GM12878 (cell line): Measurements from ENCODE around the gene CTNNBL1. TPM values are rescaled to one million over a fixed set of nuclear protein-coding genes. Genes with fewer than 3 reads are reported as not detected.
"Not testable (repeated sequence)": the region's sequence is repeated elsewhere in the genome, so short reads cannot be mapped to it uniquely, and the experiment has no call there.

Experiments used
- ATAC-seq: fragments of 200-7000 bp; cut with Tn5 transposase; 3 replicates; pipeline ENCODE4 v1.9.1; 2020; ENCODE audit warnings: mild to moderate bottlenecking, moderate library complexity
- BruUV-seq: library from RNA; stranded (reverse); fragments of 400-500 nt; replicated peaks from 2 replicates; lab custom pipeline; 2021; lab: Mats Ljungman, UMichigan
- CTCF ChIA-PET: fragments of 300-600 bp; sonication (Branson Sonifier 250); formaldehyde crosslinking; extraction: SDS; loops from one replicate; lab custom pipeline; 2021; ENCODE audit warnings: inconsistent platforms; lab: Yijun Ruan, JAX
- POLR2A ChIA-PET: fragments of 350-600 bp; formaldehyde crosslinking; extraction: SDS; loops from one replicate; lab custom pipeline; 2021; ENCODE audit warnings: inconsistent platforms; lab: Charles Lee
- RAD21 ChIA-PET: fragments of 300-600 bp; sonication (Branson Sonifier 250); formaldehyde crosslinking; loops from one replicate; lab custom pipeline; 2023; ENCODE audit warnings: antibody characterized with exemption; ENCODE audit not compliant: unreplicated experiment; lab: Charles Lee
- SMC1A ChIA-PET: fragments of 300-600 bp; sonication (Branson Sonifier 250); formaldehyde crosslinking; loops from one replicate; lab custom pipeline; 2023; ENCODE audit not compliant: unreplicated experiment, uncharacterized antibody; lab: Charles Lee
- DNase-seq: peaks from one replicate; pipeline ENCODE4 v3.0.0-alpha.2; 2011; ENCODE audit warnings: low read depth, low spot score
- FAIRE-seq: peaks from 3 replicates; lab custom pipeline; 2011; peaks lifted over from hg19 to GRCh38; lab: Jason Lieb, UNC
- H2AFZ ChIP-seq: 2 replicates; pipeline ENCODE4 v1.6.0; 2011; ENCODE audit warnings: low read depth, low read length, control low read depth; ENCODE audit not compliant: control insufficient read depth
- H3K27ac ChIP-seq: 2 replicates; pipeline ENCODE4 v1.5.1; 2011; ENCODE audit warnings: control low read depth; ENCODE audit not compliant: control insufficient read depth, insufficient read depth
- H3K27me3 ChIP-seq, 2 experiments: replicated peaks in 1 of 2; 2 replicates each; pipeline versions ENCODE4 v1.6.0 to v1.6.1; 2011; ENCODE audit warnings: low read length in 1 of 2; ENCODE audit not compliant: control insufficient read depth in 2 of 2, insufficient read depth in 2 of 2
- H3K36me3 ChIP-seq, 2 experiments: 2 replicates each; pipeline ENCODE4 v1.5.1; 2011; ENCODE audit warnings: low read length in 1 of 2; ENCODE audit not compliant: control insufficient read depth in 2 of 2, insufficient read depth in 2 of 2
- H3K4me1 ChIP-seq: 2 replicates; pipeline ENCODE4 v1.6.1; 2011; ENCODE audit warnings: mild to moderate bottlenecking, low read length, moderate library complexity, mixed read lengths; ENCODE audit not compliant: control insufficient read depth, insufficient read depth
- H3K4me2 ChIP-seq: 2 replicates; pipeline ENCODE4 v1.6.0; 2011; ENCODE audit warnings: control low read depth; ENCODE audit not compliant: control insufficient read depth, insufficient read depth
- H3K4me3 ChIP-seq: fragments of 200-600 bp; sonication (generic); 2 replicates; pipeline ENCODE4 v1.5.1; 2016
- H3K79me2 ChIP-seq: 2 replicates; pipeline ENCODE4 v1.6.0; 2011; ENCODE audit warnings: low read length; ENCODE audit not compliant: control insufficient read depth, insufficient read depth
- H3K9ac ChIP-seq: 2 replicates; pipeline ENCODE4 v1.8.0; 2011; ENCODE audit warnings: low read length, control low read depth, mixed read lengths; ENCODE audit not compliant: control insufficient read depth, insufficient read depth
- H3K9me3 ChIP-seq: replicated peaks from 3 replicates; pipeline ENCODE4 v1.5.1; 2011; ENCODE audit warnings: mild to moderate bottlenecking, low read length; ENCODE audit not compliant: control insufficient read depth, insufficient read depth
- H4K20me1 ChIP-seq: 2 replicates; pipeline ENCODE4 v1.6.0; 2011; ENCODE audit not compliant: control insufficient read depth, insufficient read depth
- CBX5 ChIP-seq: sonication (generic); IDR thresholded peaks from 2 replicates; pipeline ENCODE4 v1.6.1; 2016; ENCODE audit warnings: low read depth, moderate library complexity, mild to moderate bottlenecking, inconsistent platforms
- NFYB ChIP-seq: IDR thresholded peaks from 2 replicates; pipeline ENCODE4 v1.6.1; 2011; ENCODE audit warnings: low read depth, mild to moderate bottlenecking, low read length, improper control_type of control experiment, moderate library complexity; ENCODE audit not compliant: insufficient read depth
- SMARCA5 ChIP-seq: fragments of 450-650 bp; IDR thresholded peaks from 2 replicates; pipeline ENCODE4 v1.6.1; 2017; ENCODE audit warnings: mild to moderate bottlenecking
- YY1 ChIP-seq: IDR thresholded peaks from 2 replicates; pipeline ENCODE4 v1.6.1; 2011; ENCODE audit warnings: low read depth, mild to moderate bottlenecking, low read length
- ZNF274 ChIP-seq: IDR thresholded peaks from one replicate; pipeline ENCODE4 v1.8.0; 2011; ENCODE audit not compliant: insufficient read length, insufficient read depth
- ZNF622 ChIP-seq: fragments of 450-650 bp; IDR thresholded peaks from 2 replicates; pipeline ENCODE4 v1.6.1; 2017; ENCODE audit warnings: mild to moderate bottlenecking, inconsistent platforms
- ZSCAN29 ChIP-seq: fragments of 450-650 bp; IDR thresholded peaks from 2 replicates; pipeline ENCODE4 v1.6.1; 2017; ENCODE audit warnings: mild to moderate bottlenecking, moderate library complexity
- WGBS: methylation state at CpG from one replicate; pipeline ENCODE4 v1.1.6; 2016; ENCODE audit warnings: low lambda C conversion rate; ENCODE audit not compliant: insufficient replicate concordance, insufficient coverage; ENCODE audit errors: missing lambda C conversion rate; 5-methylcytosine and 5-hydroxymethylcytosine counted together
- in situ Hi-C: fragments of 300-500 bp; cut with MboI; formaldehyde crosslinking; loops from 9 replicates; pipeline ENCODE4 v1.14.3; 2018; ENCODE audit warnings: mixed read lengths
- intact Hi-C: fragments of 100-400 bp; cut with micrococcal nuclease; formaldehyde crosslinking; loops from one replicate; pipeline ENCODE4 v1.14.2; 2022; ENCODE audit not compliant: unreplicated experiment
- polyA plus RNA-seq, 11 experiments: library from polyadenylated mRNA; depleted of rRNA in 4 of 11; unstranded in 6 of 11; stranded (reverse) in 5 of 11; fragments of >200 nt; fragmentation: Nextera tagmentation in 4 of 11; fragmentation: Illumina TruSeq in 1 of 11; extraction: Ambion mirVana in 4 of 11; extraction: Trizol in 1 of 11; gene quantifications; 1 replicate in 1 of 11; 2 replicates in 10 of 11; pipeline versions ENCODE4 v1.2.1 to v1.2.3, GENCODE V29; 2011 to 2016; ENCODE audit warnings: inconsistent platforms in 2 of 11, missing spikeins in 2 of 11, low read depth in 1 of 11
- total RNA-seq, 4 experiments: library from RNA; depleted of rRNA in 3 of 4; stranded (reverse); fragments of >200 nt in 3 of 4; fragmentation: Illumina TruSeq in 1 of 4; extraction: Trizol in 1 of 4; gene quantifications; 2 replicates each; pipeline versions ENCODE4 v1.2.1 to v1.2.3, GENCODE V29; 2013 to 2021

The CTNNBL1 gene
- total and polyA plus RNA-seq, 10 of the 15 experiments (the other 5 are each of a cell fraction or from before 2014, with no cell fraction given), result 43.1 to 102 (median 67.8) TPM

DNA sequence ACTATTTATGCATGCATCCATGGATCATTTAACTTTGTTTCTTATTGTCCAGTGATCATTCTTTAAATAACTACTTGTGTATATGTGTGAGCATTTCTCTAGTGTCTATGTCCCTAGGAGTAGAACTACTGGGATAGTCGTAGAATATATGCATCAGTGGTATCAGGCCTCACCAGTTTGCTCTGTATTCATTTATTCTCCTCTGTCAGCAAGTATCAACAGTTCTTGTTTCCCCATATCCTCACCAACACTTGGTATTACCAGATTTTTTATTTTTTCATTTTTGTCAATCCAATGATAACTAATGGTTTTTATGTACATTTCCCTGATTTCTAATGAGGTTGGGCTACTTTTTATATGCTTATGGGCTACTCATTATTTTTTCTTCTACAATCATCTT is 27.9 kb downstream of the CTNNBL1 start:
- no peak for FAIRE-seq
- H4K20me1 ChIP-seq, result no peaks in the 10 kb centered on the region
- TF ChIP-seq CBX5 (no peak), ZNF274 (no peak), YY1 (no peak), SMARCA5 (no peak), NFYB (no peak), ZSCAN29 (no peak), ZNF622 (no peak)
- TF ChIP-seq, all 136 proteins: peak for 0
- no peak for DNase-seq
- no peaks in the 10 kb centered on the region for H3K27me3 ChIP-seq
- no peak overlapping the region for H3K4me3 ChIP-seq
- H3K9ac ChIP-seq, result no peak overlapping the region
- H2AFZ ChIP-seq, result no peak overlapping the region
- SMC1A ChIA-PET, result interaction anchor here (1.7 kb wide), 1 partner anchor 10 kb away, joined by 4 read pairs; no protein-coding TSS in a partner anchor
- CTCF ChIA-PET, result interaction anchor here (1.4 kb wide), 1 partner anchor 12 kb away, joined by 4 read pairs; no protein-coding TSS in a partner anchor
- H3K27ac ChIP-seq, result no peak overlapping the region
- RAD21 ChIA-PET, result no interaction called here
- no peak for ATAC-seq
- peaks cover 8% of the 10 kb centered on the region for H3K79me2 ChIP-seq
- H3K4me2 ChIP-seq, result no peak overlapping the region
- intact Hi-C loops (no loop called here), in situ Hi-C loops (no loop called here)
- H3K36me3 ChIP-seq, result no peaks in the 10 kb centered on the region
- POLR2A ChIA-PET, result no interaction called here
- WGBS, result 100% methylated on average over 1 of the region's 1 CpG
- peaks cover 6% of the 10 kb centered on the region; the same call in 2 of the 3 replicates for H3K9me3 ChIP-seq
- no peaks in the 10 kb centered on the region; the same call in 1 of the 2 replicates for H3K4me1 ChIP-seq
- no TSS peak for BruUV-seq

DNA sequence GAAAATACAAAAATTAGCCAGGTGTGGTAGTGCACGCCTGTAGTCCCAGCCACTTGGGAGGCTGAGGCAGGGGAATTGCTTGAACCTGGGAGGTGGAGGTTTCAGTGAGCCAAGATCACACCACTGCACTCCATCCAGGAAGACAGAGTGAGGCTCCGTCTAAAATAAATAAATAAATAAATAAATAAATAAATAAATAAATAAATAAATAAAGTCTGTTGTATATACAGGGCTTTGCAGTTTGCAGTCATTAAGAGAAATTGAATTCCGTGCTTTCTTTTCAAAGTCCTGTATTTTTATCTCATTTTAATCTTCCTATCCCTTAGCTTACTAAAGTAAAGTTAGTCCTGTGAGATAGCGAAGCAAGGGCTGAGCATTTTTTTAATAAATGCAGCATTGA is 28.5 kb downstream of the CTNNBL1 start:
- DNase-seq, H3K4me3 ChIP-seq, H3K9ac ChIP-seq, CTCF ChIA-PET, BruUV-seq, H2AFZ ChIP-seq, H3K27ac ChIP-seq, in situ Hi-C loops, H3K4me1 ChIP-seq, H3K27me3 ChIP-seq, H3K4me2 ChIP-seq, RAD21 ChIA-PET, intact Hi-C loops, POLR2A ChIA-PET, FAIRE-seq, H3K36me3 ChIP-seq, H3K9me3 ChIP-seq, H4K20me1 ChIP-seq, ATAC-seq, H3K79me2 ChIP-seq: not testable (repeated sequence)
- SMC1A ChIA-PET, result interaction anchor here (1.7 kb wide), 1 partner anchor 10 kb away, joined by 4 read pairs; no protein-coding TSS in a partner anchor
- WGBS, result 95% methylated on average over 4 of the region's 4 CpGs
